GM21447 (cell line): Measurements from ENCODE around the gene GPC5.
A peak's percentile ranks its signal among the peaks of the same experiment; 100 is the strongest.
"Not testable (repeated sequence)": the region's sequence is repeated elsewhere in the genome, so short reads cannot be mapped to it uniquely, and the experiment has no call there.

Source experiments
- ATAC-seq: cut with Tn5 transposase; IDR thresholded peaks from one replicate; pipeline ENCODE4 v1.9.1; 2021; ENCODE audit not compliant: unreplicated experiment

The GPC5 gene

DNA sequence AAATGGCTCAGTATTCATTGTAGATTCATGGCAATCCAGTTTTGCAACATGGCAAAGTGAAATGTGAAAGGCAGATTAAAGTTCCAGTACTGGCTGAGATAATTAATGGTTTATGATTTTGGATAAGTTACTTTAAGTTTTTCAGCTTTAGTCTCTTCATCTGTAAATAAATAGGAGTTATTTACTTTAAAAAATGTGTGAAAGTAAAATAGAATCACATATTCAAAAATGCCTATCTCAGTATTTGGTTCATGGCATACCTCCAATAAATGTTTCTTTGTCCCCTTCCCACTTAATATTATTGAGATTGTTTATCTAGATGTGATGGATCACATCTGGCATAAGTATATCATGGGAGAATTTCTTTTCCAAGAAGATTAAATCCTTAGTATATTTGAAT, 426.0 kb downstream of the GPC5 start:
- no peak for ATAC-seq

GRCh38 chr13:91825516-91825915, 427.1 kb downstream of the GPC5 start:
- no peak for ATAC-seq

- no peak for ATAC-seq
These were observed 438.1 kb downstream of the GPC5 start for GRCh38 chr13:91836553-91836952.

GRCh38 chr13:91845612-91846011, 447.2 kb downstream of the GPC5 start:
- no peak for ATAC-seq

- no peak for ATAC-seq
These were observed 465.3 kb downstream of the GPC5 start for GRCh38 chr13:91863699-91864098.

DNA sequence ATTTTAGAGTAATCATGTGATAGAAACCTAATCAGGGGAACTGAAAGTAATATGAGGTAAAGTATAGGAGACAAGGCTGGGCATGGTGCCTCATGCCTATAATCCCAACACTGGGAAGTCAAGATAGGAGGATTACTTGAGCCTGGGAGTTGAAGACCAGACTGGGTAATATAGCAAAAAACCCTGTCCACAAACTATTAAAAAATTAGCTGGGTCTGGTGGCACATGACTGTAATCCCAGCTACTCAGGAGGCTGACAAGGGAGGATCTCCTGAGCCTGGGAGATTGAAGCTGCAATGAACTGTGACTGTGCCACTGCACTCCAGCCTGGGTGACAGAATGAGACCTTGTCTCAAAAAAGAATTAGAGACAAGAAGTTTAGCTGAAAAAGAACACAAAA, 469.9 kb downstream of the GPC5 start:
- ATAC-seq, result no peak

DNA sequence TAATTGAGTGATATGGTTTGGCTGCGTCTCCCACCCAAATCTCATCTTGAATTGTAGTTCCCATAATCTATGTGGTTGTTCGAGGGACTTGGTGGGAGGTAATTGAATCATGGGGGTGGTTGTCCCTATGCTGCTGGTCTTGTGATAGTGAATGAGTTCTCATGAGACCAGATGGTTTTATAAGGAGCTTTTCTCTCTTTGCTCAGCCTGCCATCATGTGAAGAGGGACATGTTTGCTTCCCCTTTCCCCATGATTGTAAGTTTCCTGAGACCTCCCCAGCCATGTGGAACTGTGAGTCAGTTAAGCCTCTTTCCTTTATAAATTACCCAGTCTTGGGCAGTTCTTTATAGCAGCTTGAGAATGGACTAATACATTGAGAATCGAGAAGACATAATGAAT, 480.1 kb downstream of the GPC5 start:
- ATAC-seq, result no peak

GRCh38 chr13:91879360-91879759, 480.9 kb downstream of the GPC5 start:
- ATAC-seq, result no peak

- no peak for ATAC-seq
These were observed 484.5 kb downstream of the GPC5 start for GRCh38 chr13:91882918-91883317.

DNA sequence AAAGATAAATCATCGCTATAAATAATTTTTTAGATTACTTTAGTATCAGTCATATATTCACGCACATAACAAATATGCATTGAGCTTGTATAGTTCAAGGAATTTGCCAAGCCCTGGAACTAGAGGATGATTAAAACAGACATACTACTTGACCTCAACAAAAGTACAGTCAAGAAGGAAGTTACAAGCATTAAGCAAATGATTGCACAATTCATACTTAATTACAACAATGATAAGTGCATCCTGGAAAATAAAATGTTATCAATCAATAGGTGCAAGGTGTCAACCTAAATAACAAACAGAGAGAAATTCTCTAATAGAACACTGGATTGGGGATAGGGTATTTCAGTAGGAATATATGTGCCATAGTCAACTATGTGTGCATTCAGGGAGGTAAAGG, 491.2 kb downstream of the GPC5 start:
- no peak for ATAC-seq

GRCh38 chr13:91891141-91891540, 492.7 kb downstream of the GPC5 start:
- no peak for ATAC-seq

GRCh38 chr13:91893040-91893439, 494.6 kb downstream of the GPC5 start:
- ATAC-seq, result no peak

- no peak for ATAC-seq
These were observed 495.9 kb downstream of the GPC5 start for GRCh38 chr13:91894316-91894715.

- no peak for ATAC-seq
These were observed 498.1 kb downstream of the GPC5 start for GRCh38 chr13:91896547-91896946.

DNA sequence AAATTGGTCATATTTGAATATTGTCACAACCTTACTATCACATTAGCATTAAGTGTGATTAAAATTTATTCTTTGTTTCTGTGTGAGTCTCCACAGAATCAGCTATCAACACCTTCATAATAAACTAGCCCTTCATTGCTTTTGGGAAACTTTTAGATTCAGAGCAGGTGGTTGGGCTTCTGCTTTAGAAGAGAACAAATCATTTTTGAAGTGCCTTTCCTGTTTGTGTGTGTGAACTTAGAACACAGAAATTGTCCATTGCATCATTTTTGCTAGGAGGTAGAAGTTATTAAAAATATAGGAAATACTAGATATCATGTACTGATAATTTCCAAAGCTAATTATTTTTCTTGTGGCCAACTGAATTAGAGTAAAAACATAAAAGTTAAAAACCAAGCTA, 500.6 kb downstream of the GPC5 start:
- ATAC-seq, result not testable (repeated sequence)

GRCh38 chr13:91902291-91902690, 503.9 kb downstream of the GPC5 start:
- no peak for ATAC-seq

- peak; percentile 81 for ATAC-seq
These were observed 505.6 kb downstream of the GPC5 start for GRCh38 chr13:91904005-91904404.

- peak; percentile 72 for ATAC-seq
These were observed 506.2 kb downstream of the GPC5 start for GRCh38 chr13:91904597-91904996.

- ATAC-seq, result no peak
These were observed 509.0 kb downstream of the GPC5 start for GRCh38 chr13:91907398-91907797.

- no peak for ATAC-seq
These were observed 511.2 kb downstream of the GPC5 start for GRCh38 chr13:91909617-91910016.

DNA sequence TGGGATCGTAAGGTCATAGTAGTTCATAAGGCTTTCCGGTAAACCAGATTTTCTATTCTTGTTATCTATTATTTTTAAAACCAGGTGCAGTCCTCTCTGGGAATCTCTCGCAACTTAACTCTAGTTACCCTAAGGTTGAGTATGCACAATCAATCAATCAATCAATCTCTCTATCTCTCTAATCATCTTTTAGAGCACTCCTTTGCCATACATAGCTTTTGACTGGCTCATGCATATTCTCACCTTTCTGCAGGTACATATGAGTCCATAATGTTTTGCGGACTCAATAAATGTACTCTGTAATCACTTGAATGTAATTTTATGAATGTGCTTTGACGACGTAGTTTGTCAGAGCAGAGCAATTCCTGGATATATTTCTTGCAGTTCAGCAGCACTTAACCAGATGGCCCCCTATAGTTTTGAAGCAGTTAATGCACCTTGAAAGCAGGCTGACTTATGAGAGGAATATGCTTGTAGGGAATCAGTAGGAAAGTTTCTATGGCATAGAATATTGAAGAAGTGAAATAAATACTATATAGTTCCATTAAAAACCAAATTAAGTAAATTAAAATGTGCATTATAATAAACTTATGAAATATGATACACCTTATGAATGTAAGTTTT, 524.7 kb downstream of the GPC5 start:
- ATAC-seq, result no peak

DNA sequence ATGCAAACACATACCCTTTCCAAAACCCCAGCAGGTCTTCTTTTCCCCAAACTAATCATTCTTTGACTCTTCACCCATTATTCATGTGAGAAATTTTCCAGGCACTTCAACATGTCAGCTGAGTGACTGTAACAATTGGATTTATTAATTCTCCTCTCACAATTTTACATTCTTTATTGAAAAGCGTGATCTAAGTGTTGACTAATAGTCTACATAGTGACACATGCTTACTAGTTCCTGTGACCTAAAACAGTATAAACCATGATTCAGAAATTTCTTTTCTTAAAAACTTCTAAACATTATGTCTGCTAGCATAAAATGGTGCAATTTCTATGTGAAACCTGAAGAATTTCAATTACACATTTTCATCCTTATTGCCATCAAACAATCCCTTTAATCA, 532.3 kb downstream of the GPC5 start:
- ATAC-seq, result no peak

DNA sequence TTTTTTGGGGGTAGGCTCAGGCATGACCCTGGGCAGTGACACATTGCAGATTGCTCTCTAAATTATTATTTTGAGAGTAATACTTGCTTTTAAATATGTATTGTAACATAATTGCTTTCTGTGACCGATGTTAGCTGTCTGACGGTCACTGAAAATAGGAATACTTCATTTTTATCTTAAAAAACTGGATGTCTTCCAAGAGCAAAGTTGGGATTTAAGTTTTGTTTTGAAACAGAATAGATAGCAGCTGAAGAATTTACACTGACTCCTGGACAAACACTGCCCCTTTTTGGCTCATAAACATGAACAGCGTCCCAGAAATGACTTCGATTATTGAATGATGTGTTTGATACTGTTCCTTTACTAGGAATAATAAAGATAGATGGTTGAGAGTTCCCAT, 535.9 kb downstream of the GPC5 start:
- ATAC-seq, result no peak
